HepG2 (cell line): Measurements from ENCODE around the gene CLIC4. TPM values are rescaled to one million over a fixed set of nuclear protein-coding genes. Genes with fewer than 3 reads are reported as not detected.

ENCODE experiments used
- SP2 ChIP-seq: sonication (generic); formaldehyde crosslinking; IDR thresholded peaks from 2 replicates; pipeline ENCODE4 v1.5.1; 2020; ENCODE audit warnings: mild to moderate bottlenecking, missing genetic modification reagents
- THRA ChIP-seq: sonication (generic); formaldehyde crosslinking; IDR thresholded peaks from 2 replicates; pipeline ENCODE4 v1.4.0; 2020; ENCODE audit warnings: missing genetic modification reagents, borderline replicate concordance
- ZNF326 ChIP-seq: sonication (generic); formaldehyde crosslinking; IDR thresholded peaks from 2 replicates; pipeline ENCODE4 v1.4.0; 2020; ENCODE audit warnings: missing genetic modification reagents, borderline replicate concordance
- ZNF44 ChIP-seq: sonication (generic); formaldehyde crosslinking; IDR thresholded peaks from 2 replicates; pipeline ENCODE4 v1.5.1; 2020; ENCODE audit warnings: mild to moderate bottlenecking, missing genetic modification reagents
- ZNF615 ChIP-seq: sonication (generic); formaldehyde crosslinking; IDR thresholded peaks from 2 replicates; pipeline ENCODE4 v1.5.0; 2020; ENCODE audit warnings: mild to moderate bottlenecking, missing genetic modification reagents, borderline replicate concordance
- ZSCAN20 ChIP-seq: sonication (generic); formaldehyde crosslinking; IDR thresholded peaks from 2 replicates; pipeline ENCODE4 v1.4.0; 2020; ENCODE audit warnings: missing genetic modification reagents, mild to moderate bottlenecking, borderline replicate concordance
- polyA plus RNA-seq, 8 experiments: library from polyadenylated mRNA; depleted of rRNA in 3 of 8; stranded (reverse) in 7 of 8; unstranded in 1 of 8; fragments of >200 nt; fragmentation: Illumina TruSeq in 4 of 8; extraction: Trizol in 4 of 8; gene quantifications; 2 replicates each; pipeline versions ENCODE4 v1.2.1 to v1.2.3, GENCODE V29; 2011 to 2016; ENCODE audit warnings: low read depth in 4 of 8, missing spikeins in 1 of 8, mixed read lengths in 1 of 8; ENCODE audit not compliant: insufficient read depth in 1 of 8
- small RNA-seq, 3 experiments: library from RNA; depleted of rRNA; stranded (forward); fragments of <200 nt; gene quantifications; one replicate each; pipeline ENCODE3, GENCODE V24; 2012; ENCODE audit warnings: low read depth in 2 of 3, low replicate concordance in 1 of 3; ENCODE audit not compliant: insufficient read length in 3 of 3, insufficient read depth in 2 of 3
- total RNA-seq, 5 experiments: library from RNA; depleted of rRNA; stranded (reverse); fragments of >200 nt; fragmentation: Illumina TruSeq; extraction: Trizol; gene quantifications; 2 replicates each; pipeline ENCODE4 v1.2.3, GENCODE V29; 2016; ENCODE audit warnings: low read depth in 1 of 5

The CLIC4 gene
- total and polyA plus RNA-seq, 2 of the 13 experiments (the other 11 are each of a cell fraction or from before 2014, with no cell fraction given) = 23.3 to 77.4 TPM

- TF ChIP-seq THRA (CRISPR knock-in tag) = no peak
- no peak for TF ChIP-seq ZNF326
- no peak for TF ChIP-seq ZNF44 (CRISPR knock-in tag)
- no peak for TF ChIP-seq ZNF615
- TF ChIP-seq ZSCAN20 (CRISPR knock-in tag) = no peak
- no peak for TF ChIP-seq SP2 (CRISPR knock-in tag)
- TF ChIP-seq, all 625 proteins: peak for 0
Measured at GRCh38 chr1:24893431-24893830, 148.2 kb downstream of the CLIC4 start (continued).

Small RNAs within 50 kb of the gene (small RNA-seq; reads per million reads assigned to genes)
- gene RNU6-1208P = 0 reads per million in 3 experiments

Other genes with a start within 250 kb of the CLIC4 start
- 13.3 and 13.6 TPM in 2 replicates for gene RCAN3, start 242.6 kb upstream of the CLIC4 start, total RNA-seq (2016; rRNA removed; fragmentation: Illumina TruSeq; extraction: Trizol)
- 10.9 and 12.2 TPM in 2 replicates for gene RCAN3, start 242.6 kb upstream of the CLIC4 start, polyA plus RNA-seq (2011; rRNA removed)
- gene NCMAP, start 189.4 kb upstream of the CLIC4 start, total RNA-seq (2016; rRNA removed; fragmentation: Illumina TruSeq; extraction: Trizol) = 2.7 and 2.9 TPM in 2 replicates
- 20.0 and 22.0 TPM in 2 replicates for gene NCMAP, start 189.4 kb upstream of the CLIC4 start, polyA plus RNA-seq (2011; rRNA removed)
- 31.6 and 33.7 TPM in 2 replicates for gene SRRM1, start 102.1 kb upstream of the CLIC4 start, total RNA-seq (2016; rRNA removed; fragmentation: Illumina TruSeq; extraction: Trizol)
- gene SRRM1, start 102.1 kb upstream of the CLIC4 start, polyA plus RNA-seq (2011; rRNA removed) = 44.5 and 46.8 TPM in 2 replicates
- gene RUNX3, start 184.8 kb downstream of the CLIC4 start, total RNA-seq (2016; rRNA removed; fragmentation: Illumina TruSeq; extraction: Trizol) = 0.04 TPM in 1 of 2 replicates, not detected in the other
- 0.17 and 0.22 TPM in 2 replicates for gene RUNX3, start 184.8 kb downstream of the CLIC4 start, polyA plus RNA-seq (2011; rRNA removed)